ENCODE measurements around the gene DHRS12.
A peak's percentile ranks its signal among the peaks of the same experiment; 100 is the strongest.

Gene DHRS12

GRCh38 chr13:51806566-51806965 lies 2.6 kb upstream of the DHRS12 start:
- Histone ChIP-seq H3K27ac (no peak overlapping the region), H3K4me1 (peaks cover 42 to 67% (median 57%) of the 10 kb centered on the region in 10 experiments), H3K4me2 (peak overlapping the region in 10 of 11 experiments; percentile 2 to 98 (median 88); a peak in 11 of 22 replicates), H4K20me1 (no peaks in the 10 kb centered on the region), H3K4me3 (no peak overlapping the region), H3K9me3 (replicated peaks in 1 of 11) (0 out of 22 replicates have a peak, but pooled peaks cover 0 to 4% (median 0%) of the 10 kb centered on the region in 11 experiments), H3K27me3 (no peaks in the 10 kb centered on the region), H3K9ac (no peak overlapping the region), H3K36me3 (no peaks in the 10 kb centered on the region)
- no peak for TF ChIP-seq Cebpa-rat (IDR thresholded peaks at IDR 0.05)

- peaks cover 38 to 63% (median 54%) of the 10 kb centered on the region in 10 experiments for H3K4me1 ChIP-seq
- no peaks in the 10 kb centered on the region for H3K36me3 ChIP-seq
- peak overlapping the region in 1 of 11 experiments; percentile 99; a peak in 1 of 22 replicates for H3K9ac ChIP-seq
- no peak overlapping the region for H3K27ac ChIP-seq
- no peaks in the 10 kb centered on the region for H4K20me1 ChIP-seq
- no peak for TF ChIP-seq Cebpa-rat (IDR thresholded peaks at IDR 0.05)
- 0 out of 22 replicates have a peak, but pooled peaks cover 0 to 4% (median 0%) of the 10 kb centered on the region in 11 experiments for H3K9me3 ChIP-seq (replicated peaks in 1 of 11)
- no peaks in the 10 kb centered on the region for H3K27me3 ChIP-seq
- H3K4me2 ChIP-seq, result peak overlapping the region in 10 of 11 experiments; percentile 2 to 98 (median 88); a peak in 16 of 22 replicates
- peak overlapping the region in 2 of 10 experiments; percentile 73; a peak in 1 of 20 replicates for H3K4me3 ChIP-seq
These were observed 2.0 kb upstream of the DHRS12 start for GRCh38 chr13:51805925-51806324.

- H3K9me3 ChIP-seq (replicated peaks in 1 of 11), result 0 out of 22 replicates have a peak, but pooled peaks cover 0 to 4% (median 0%) of the 10 kb centered on the region in 11 experiments
- no peak for TF ChIP-seq Cebpa-rat (IDR thresholded peaks at IDR 0.05)
- no peaks in the 10 kb centered on the region for H4K20me1 ChIP-seq
- no peaks in the 10 kb centered on the region for H3K36me3 ChIP-seq
- H3K4me1 ChIP-seq, result peaks cover 37 to 66% (median 53%) of the 10 kb centered on the region in 10 experiments
- peak overlapping the region; percentile 84 to 98 (median 91) for H3K4me2 ChIP-seq
- H3K9ac ChIP-seq, result peak overlapping the region in 5 of 11 experiments; percentile 91 to 99 (median 97); a peak in 9 of 22 replicates
- H3K4me3 ChIP-seq, result peak overlapping the region in 5 of 10 experiments; percentile 72 to 84 (median 73); a peak in 12 of 20 replicates
- peaks cover 0 to 3% (median 0%) of the 10 kb centered on the region in 11 experiments; a peak in 1 of 22 replicates for H3K27me3 ChIP-seq
- peak overlapping the region in 7 of 11 experiments; percentile 93 to 99 (median 97); a peak in 6 of 22 replicates for H3K27ac ChIP-seq
These were observed 1.4 kb upstream of the DHRS12 start for GRCh38 chr13:51805313-51805712.

GRCh38 chr13:51804295-51805172 lies 571 bp upstream of the DHRS12 start:
- Histone ChIP-seq H3K9me3 (replicated peaks in 1 of 11) (0 out of 22 replicates have a peak, but pooled peaks cover 0 to 4% (median 0%) of the 10 kb centered on the region in 11 experiments), H4K20me1 (no peaks in the 10 kb centered on the region), H3K4me2 (peak overlapping the region; percentile 84 to 98 (median 91)), H3K27me3 (peaks cover 0 to 5% (median 0%) of the 10 kb centered on the region in 11 experiments; a peak in 1 of 22 replicates), H3K4me3 (peak overlapping the region; percentile 70 to 84 (median 76)), H3K36me3 (no peaks in the 10 kb centered on the region), H3K4me1 (peaks cover 40 to 68% (median 56%) of the 10 kb centered on the region in 10 experiments), H3K9ac (peak overlapping the region; percentile 90 to 99 (median 95)), H3K27ac (peak overlapping the region; percentile 93 to 99 (median 97))
- TF ChIP-seq Cebpa-rat (IDR thresholded peaks at IDR 0.05), result no peak

- H3K9me3 ChIP-seq (replicated peaks in 1 of 11), result no peaks in the 10 kb centered on the region
- no peaks in the 10 kb centered on the region for H3K36me3 ChIP-seq
- peak overlapping the region; percentile 93 to 99 (median 97) for H3K27ac ChIP-seq
- no peaks in the 10 kb centered on the region; a peak in 1 of 22 replicates for H4K20me1 ChIP-seq
- H3K27me3 ChIP-seq, result peaks cover 0 to 5% (median 0%) of the 10 kb centered on the region in 11 experiments; a peak in 1 of 22 replicates
- TF ChIP-seq Cebpa-rat (IDR thresholded peaks at IDR 0.05), result no peak
- peaks cover 40 to 64% (median 54%) of the 10 kb centered on the region in 10 experiments for H3K4me1 ChIP-seq
- H3K9ac ChIP-seq, result peak overlapping the region; percentile 90 to 99 (median 95)
- peak overlapping the region; percentile 70 to 84 (median 76) for H3K4me3 ChIP-seq
- peak overlapping the region; percentile 84 to 98 (median 91) for H3K4me2 ChIP-seq
These were observed 1.1 kb downstream of the DHRS12 start for GRCh38 chr13:51802631-51803418.

- Histone ChIP-seq H3K36me3 (no peaks in the 10 kb centered on the region), H3K4me1 (peaks cover 40 to 60% (median 53%) of the 10 kb centered on the region in 10 experiments), H4K20me1 (no peaks in the 10 kb centered on the region; a peak in 1 of 22 replicates), H3K9ac (peak overlapping the region in 2 of 11 experiments; percentile 29 to 35; a peak in 2 of 22 replicates), H3K27me3 (peaks cover 0 to 5% (median 0%) of the 10 kb centered on the region in 11 experiments; a peak in 1 of 22 replicates), H3K27ac (peak overlapping the region in 2 of 11 experiments; percentile 35 to 97; a peak in 4 of 22 replicates), H3K9me3 (replicated peaks in 1 of 11) (no peaks in the 10 kb centered on the region), H3K4me2 (peak overlapping the region in 9 of 11 experiments; percentile 4 to 98 (median 91); a peak in 15 of 22 replicates), H3K4me3 (no peak overlapping the region)
- TF ChIP-seq Cebpa-rat (IDR thresholded peaks at IDR 0.05), result no peak
These were observed 2.3 kb downstream of the DHRS12 start for GRCh38 chr13:51801631-51802099.

- H3K27ac ChIP-seq, result no peak overlapping the region
- H3K36me3 ChIP-seq, result no peaks in the 10 kb centered on the region
- H4K20me1 ChIP-seq, result no peaks in the 10 kb centered on the region; a peak in 1 of 22 replicates
- no peak overlapping the region for H3K4me3 ChIP-seq
- H3K4me1 ChIP-seq, result peaks cover 41 to 52% (median 47%) of the 10 kb centered on the region in 10 experiments
- TF ChIP-seq Cebpa-rat (IDR thresholded peaks at IDR 0.05), result no peak
- no peak overlapping the region for H3K9ac ChIP-seq
- peaks cover 0 to 5% (median 0%) of the 10 kb centered on the region in 11 experiments; a peak in 1 of 22 replicates for H3K27me3 ChIP-seq
- no peaks in the 10 kb centered on the region for H3K9me3 ChIP-seq (replicated peaks in 1 of 11)
- H3K4me2 ChIP-seq, result peak overlapping the region; percentile 6 to 94 (median 30); a peak in 16 of 22 replicates
These were observed 3.5 kb downstream of the DHRS12 start for GRCh38 chr13:51800486-51800885.

- Histone ChIP-seq H3K36me3 (no peaks in the 10 kb centered on the region), H3K9ac (no peak overlapping the region), H4K20me1 (no peaks in the 10 kb centered on the region; a peak in 2 of 22 replicates), H3K27me3 (peaks cover 0 to 5% (median 0%) of the 10 kb centered on the region in 11 experiments; a peak in 1 of 22 replicates), H3K9me3 (replicated peaks in 1 of 11) (no peaks in the 10 kb centered on the region), H3K27ac (no peak overlapping the region), H3K4me1 (peaks cover 43 to 53% (median 48%) of the 10 kb centered on the region in 10 experiments), H3K4me2 (no peak overlapping the region), H3K4me3 (no peak overlapping the region)
- no peak for TF ChIP-seq Cebpa-rat (IDR thresholded peaks at IDR 0.05)
These were observed 4.7 kb downstream of the DHRS12 start for GRCh38 chr13:51799261-51799660.

Data from BLaER1 treated with 17β-estradiol and CSF1 and Interleukin-3, amounts not matched to agents 10 nM and 100 nM (cell line).